Skeletal muscle tissue (tissue), 4 donors: ENCODE data around the gene PSMD6. TPM values are rescaled to one million over a fixed set of nuclear protein-coding genes. Genes with fewer than 3 reads are reported as not detected.

ENCODE experiments used
- H3K27ac ChIP-seq: one replicate; pipeline ENCODE4 v1.7.0; 2013; ENCODE audit warnings: mild to moderate bottlenecking, low read depth, low read length, inconsistent platforms
- H3K27me3 ChIP-seq, 3 donors: one replicate each; pipeline ENCODE4 v1.7.0; 2013; ENCODE audit warnings: low read length in 3 of 3; ENCODE audit not compliant: control insufficient read depth in 3 of 3, insufficient read depth in 3 of 3
- H3K36me3 ChIP-seq, 3 donors: one replicate each; pipeline ENCODE4 v1.7.0; 2013; ENCODE audit warnings: low read length in 3 of 3; ENCODE audit not compliant: control insufficient read depth in 3 of 3, insufficient read depth in 3 of 3
- H3K4me1 ChIP-seq, 3 donors: one replicate each; pipeline ENCODE4 v1.7.0; 2013; ENCODE audit warnings: low read length in 3 of 3, mild to moderate bottlenecking in 3 of 3; ENCODE audit not compliant: control insufficient read depth in 3 of 3, insufficient read depth in 3 of 3
- H3K4me3 ChIP-seq, 3 donors: one replicate each; pipeline ENCODE4 v1.7.0; 2013; ENCODE audit warnings: low read length in 3 of 3
- H3K9ac ChIP-seq, 3 donors: one replicate each; pipeline ENCODE4 v1.7.0; 2013; ENCODE audit warnings: low read length in 3 of 3, mild to moderate bottlenecking in 3 of 3, moderate library complexity in 2 of 3, low read depth in 1 of 3
- H3K9me3 ChIP-seq, 3 donors: one replicate each; pipeline ENCODE4 v1.7.0; 2013; ENCODE audit warnings: low read length in 3 of 3; ENCODE audit not compliant: control insufficient read depth in 3 of 3
- total RNA-seq: library from RNA; depleted of rRNA; stranded (reverse); fragments of >200 nt; gene quantifications from one replicate; pipeline ENCODE4 v1.2.3, GENCODE V29; 2014
- donor health status: Osteomylitis.

Gene PSMD6
- total RNA-seq, 1 donor from 2014 or later, result 70.5 TPM

DNA sequence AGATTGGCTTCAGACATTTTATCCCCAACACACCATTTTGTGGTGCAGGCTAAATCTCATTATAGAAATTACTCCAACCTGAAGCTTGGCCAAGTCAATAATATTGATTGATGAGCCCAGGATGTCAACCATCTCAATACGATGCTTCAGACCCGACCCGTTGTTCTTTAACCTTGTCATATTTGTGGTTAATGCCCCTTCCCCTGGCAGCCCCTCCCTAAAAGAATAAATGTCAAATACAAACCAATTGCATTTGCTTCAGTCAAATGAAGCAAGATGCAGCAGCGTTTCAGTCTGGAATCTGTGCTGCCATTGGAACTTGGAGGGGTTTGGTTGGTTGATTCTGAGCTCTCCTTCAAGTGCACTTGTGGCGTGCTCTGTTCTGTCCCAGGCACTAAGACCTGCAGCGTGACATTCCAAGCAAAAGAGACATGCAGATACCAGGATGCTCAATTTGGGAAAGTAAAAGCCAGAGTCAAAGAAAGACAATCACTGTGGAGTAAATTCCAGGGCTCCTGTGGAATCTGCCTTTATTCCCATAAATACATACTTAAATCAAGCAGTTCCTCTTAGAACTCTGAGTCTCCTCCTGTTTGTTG, 23.8 kb upstream of the PSMD6 start:
- H3K9ac ChIP-seq, result no peak overlapping the region
- no peak overlapping the region for H3K27ac ChIP-seq
- no peaks in the 10 kb centered on the region for H3K36me3 ChIP-seq
- no peaks in the 10 kb centered on the region for H3K4me1 ChIP-seq
- H3K9me3 ChIP-seq, result no peaks in the 10 kb centered on the region
- H3K27me3 ChIP-seq, result no peaks in the 10 kb centered on the region
- no peak overlapping the region for H3K4me3 ChIP-seq

DNA sequence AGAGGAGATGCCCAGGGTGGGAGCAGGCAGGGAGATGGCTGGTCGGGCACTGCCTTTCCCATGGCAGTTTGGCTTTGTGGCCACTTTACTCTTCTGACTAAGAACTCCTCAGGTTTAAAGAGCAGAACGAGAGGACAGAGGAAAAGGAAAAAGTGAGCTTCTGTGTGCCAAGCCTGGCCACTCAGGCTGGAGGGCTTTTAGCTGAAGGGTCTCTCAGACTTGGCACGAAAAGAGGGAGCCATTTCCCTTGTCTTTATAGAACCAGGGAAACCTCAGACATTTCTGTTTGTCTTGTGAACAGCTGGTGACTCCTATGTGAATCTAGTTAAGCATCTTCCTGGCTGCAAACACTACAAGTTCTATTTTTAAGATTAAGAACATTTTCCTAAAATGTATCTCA, 23.3 kb upstream of the PSMD6 start:
- Histone ChIP-seq H3K9me3 (no peaks in the 10 kb centered on the region), H3K36me3 (no peaks in the 10 kb centered on the region), H3K27ac (no peak overlapping the region), H3K4me1 (no peaks in the 10 kb centered on the region), H3K9ac (no peak overlapping the region), H3K4me3 (no peak overlapping the region), H3K27me3 (no peaks in the 10 kb centered on the region)

DNA sequence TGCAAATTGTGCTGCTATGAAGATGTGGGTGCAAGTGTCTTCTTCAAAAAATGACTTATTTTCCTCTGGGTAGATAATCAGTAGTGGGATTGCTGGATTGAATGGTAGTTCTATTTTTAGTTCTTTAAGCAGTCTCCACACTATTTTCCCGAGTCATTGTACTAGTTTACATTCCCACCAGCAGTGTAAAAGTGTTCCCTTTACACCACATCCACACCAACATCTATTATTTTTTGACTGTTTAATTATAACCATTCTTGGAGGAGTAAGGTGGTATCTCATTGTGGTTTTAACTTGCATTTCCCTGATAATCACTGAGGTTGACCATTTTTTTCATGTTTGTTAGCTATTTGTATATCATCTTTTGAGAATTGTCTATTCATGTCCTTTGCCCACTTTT, 19.7 kb upstream of the PSMD6 start:
- Histone ChIP-seq H3K27me3 (no peaks in the 10 kb centered on the region), H3K4me1 (no peaks in the 10 kb centered on the region), H3K9ac (no peak overlapping the region), H3K4me3 (no peak overlapping the region), H3K9me3 (no peaks in the 10 kb centered on the region), H3K36me3 (no peaks in the 10 kb centered on the region), H3K27ac (no peak overlapping the region)

DNA sequence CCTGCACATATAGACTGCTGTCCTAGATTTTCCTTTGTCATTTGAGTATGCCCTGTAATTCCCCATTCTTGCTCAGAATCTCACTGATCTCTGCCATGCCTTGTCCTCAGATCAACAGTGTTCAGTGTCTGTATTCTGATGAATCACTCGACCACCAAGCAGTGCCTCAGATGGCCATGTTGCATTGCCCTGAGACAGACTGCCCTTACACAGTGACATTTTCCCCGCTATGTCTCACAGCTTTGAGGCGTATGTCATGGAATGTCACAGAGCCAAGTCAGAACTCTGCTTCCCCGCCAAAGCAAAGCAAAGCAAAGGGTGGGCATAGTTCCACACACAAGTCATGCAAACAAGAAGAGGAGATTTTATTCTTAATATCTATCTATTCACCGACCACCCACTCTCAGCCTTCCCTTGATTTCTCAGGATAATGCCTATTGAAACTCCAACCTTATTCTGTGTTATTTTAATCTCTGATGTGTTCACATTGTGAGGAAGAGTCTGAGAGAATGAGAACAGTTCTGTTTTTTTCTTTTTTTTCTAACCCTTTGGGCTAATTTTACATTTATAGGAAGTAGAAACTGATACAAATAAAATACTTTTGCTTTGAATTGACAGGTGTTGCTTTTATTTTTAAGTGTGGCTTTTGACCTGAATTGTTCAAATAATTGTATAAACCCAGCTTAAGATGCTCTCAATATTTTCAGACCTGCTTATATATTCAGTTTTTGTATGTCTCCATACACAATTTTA, 16.9 kb upstream of the PSMD6 start:
- Histone ChIP-seq H3K4me3 (no peak overlapping the region), H3K9me3 (no peaks in the 10 kb centered on the region)

DNA sequence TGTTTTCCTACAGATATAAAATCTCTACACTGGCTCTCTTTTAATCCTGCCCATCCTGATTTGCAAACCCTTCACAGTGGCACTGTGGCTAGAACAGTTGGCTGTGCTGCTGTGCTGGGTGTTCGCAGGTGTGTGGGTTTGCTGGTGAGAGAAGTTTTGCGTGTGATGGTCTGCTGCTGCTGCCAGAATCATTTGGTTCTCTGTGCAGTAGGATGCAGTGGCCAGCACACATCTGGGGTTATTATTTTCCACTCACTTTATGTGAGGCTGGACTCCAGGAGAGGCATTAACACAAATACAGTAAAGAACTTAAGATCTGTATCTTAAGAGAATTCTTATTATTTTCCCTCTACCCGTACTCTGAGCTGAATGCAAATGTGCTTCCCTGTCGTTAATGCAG, 16.0 kb upstream of the PSMD6 start:
- Histone ChIP-seq H3K4me1 (no peaks in the 10 kb centered on the region), H3K4me3 (no peak overlapping the region), H3K9me3 (no peaks in the 10 kb centered on the region), H3K27ac (no peak overlapping the region), H3K9ac (no peak overlapping the region), H3K27me3 (no peaks in the 10 kb centered on the region), H3K36me3 (no peaks in the 10 kb centered on the region)

More for the DNA sequence above, 16.9 kb upstream of the PSMD6 start:
- Histone ChIP-seq H3K9ac (no peak overlapping the region), H3K4me1 (no peaks in the 10 kb centered on the region), H3K36me3 (no peaks in the 10 kb centered on the region), H3K27me3 (no peaks in the 10 kb centered on the region), H3K27ac (no peak overlapping the region)

DNA sequence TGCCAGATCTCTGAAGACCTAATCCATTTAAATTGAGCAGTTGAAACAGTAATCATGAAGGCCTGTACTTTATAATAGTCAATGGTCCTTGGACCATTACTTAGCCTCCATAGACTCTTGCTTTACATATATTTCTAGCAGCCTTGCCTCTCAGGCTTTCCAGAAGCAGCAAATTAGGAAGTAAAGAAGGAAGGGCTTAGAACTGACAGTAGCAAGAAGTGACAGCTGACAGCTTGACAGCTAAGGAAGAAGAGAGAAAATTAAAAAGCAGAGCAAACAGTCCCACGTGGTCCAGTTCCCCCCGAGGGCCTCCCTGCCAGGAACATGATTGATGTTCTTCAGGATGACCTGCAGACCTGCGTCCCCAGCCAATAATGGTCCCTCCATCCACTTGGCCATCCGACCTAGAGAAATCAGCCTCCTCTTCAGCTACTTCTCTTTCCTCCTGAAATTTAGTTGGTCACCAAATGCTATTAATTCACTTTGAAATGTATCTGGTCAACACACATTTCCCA, 15.0 kb upstream of the PSMD6 start:
- Histone ChIP-seq H3K27me3 (no peaks in the 10 kb centered on the region), H3K4me1 (no peaks in the 10 kb centered on the region), H3K9ac (no peak overlapping the region), H3K36me3 (no peaks in the 10 kb centered on the region), H3K4me3 (no peak overlapping the region), H3K27ac (no peak overlapping the region), H3K9me3 (no peaks in the 10 kb centered on the region)

DNA sequence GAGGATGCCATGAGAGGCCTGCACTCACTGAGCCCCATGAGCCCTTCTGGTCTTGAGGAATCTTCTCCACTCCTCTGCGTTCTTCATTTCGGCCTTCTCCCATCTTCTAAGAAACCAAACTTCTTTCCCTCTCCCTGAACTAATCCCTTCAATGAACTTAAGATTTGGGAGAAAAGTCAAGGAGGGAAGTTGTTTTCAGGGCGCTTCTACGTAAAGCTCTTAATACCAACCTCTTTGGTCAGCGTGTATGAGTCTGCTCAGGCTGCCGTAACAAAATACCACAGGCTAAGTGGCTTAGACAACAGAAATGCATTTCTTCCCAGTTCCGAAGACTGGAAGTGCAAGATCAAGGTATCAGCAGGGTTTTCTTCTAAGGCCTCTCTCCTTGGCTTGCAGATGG, 13.8 kb upstream of the PSMD6 start:
- Histone ChIP-seq H3K27me3 (no peaks in the 10 kb centered on the region), H3K4me1 (no peaks in the 10 kb centered on the region), H3K9ac (no peak overlapping the region), H3K36me3 (no peaks in the 10 kb centered on the region), H3K4me3 (no peak overlapping the region), H3K9me3 (no peaks in the 10 kb centered on the region), H3K27ac (no peak overlapping the region)

DNA sequence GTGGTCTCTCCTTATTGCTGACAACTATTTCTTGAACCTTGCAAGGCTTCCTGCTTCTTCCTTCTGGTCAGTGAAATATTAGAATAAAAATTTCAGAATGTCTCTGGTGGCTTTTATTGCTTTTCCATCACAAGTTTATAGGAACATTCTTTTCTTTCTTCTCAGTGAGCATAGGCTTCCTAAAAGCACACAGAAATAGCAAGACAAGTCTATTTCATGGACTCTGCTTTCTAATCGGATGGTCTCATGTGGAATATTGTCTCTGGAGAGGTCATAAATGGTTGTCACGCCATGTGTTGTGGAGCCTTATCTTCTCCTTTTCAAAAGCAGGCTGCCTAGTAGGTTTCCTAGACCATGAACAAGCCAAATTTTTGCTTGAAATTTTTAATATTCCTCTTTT, 9.8 kb upstream of the PSMD6 start:
- H3K9me3 ChIP-seq, result no peaks in the 10 kb centered on the region
- peaks cover 0 to 5% (median 0%) of the 10 kb centered on the region in 3 donors for H3K27me3 ChIP-seq
- no peaks in the 10 kb centered on the region for H3K36me3 ChIP-seq
- H3K9ac ChIP-seq, result no peak overlapping the region
- H3K27ac ChIP-seq, result no peak overlapping the region
- no peak overlapping the region for H3K4me3 ChIP-seq
- H3K4me1 ChIP-seq, result peaks cover 0 to 5% (median 4%) of the 10 kb centered on the region in 3 donors

DNA sequence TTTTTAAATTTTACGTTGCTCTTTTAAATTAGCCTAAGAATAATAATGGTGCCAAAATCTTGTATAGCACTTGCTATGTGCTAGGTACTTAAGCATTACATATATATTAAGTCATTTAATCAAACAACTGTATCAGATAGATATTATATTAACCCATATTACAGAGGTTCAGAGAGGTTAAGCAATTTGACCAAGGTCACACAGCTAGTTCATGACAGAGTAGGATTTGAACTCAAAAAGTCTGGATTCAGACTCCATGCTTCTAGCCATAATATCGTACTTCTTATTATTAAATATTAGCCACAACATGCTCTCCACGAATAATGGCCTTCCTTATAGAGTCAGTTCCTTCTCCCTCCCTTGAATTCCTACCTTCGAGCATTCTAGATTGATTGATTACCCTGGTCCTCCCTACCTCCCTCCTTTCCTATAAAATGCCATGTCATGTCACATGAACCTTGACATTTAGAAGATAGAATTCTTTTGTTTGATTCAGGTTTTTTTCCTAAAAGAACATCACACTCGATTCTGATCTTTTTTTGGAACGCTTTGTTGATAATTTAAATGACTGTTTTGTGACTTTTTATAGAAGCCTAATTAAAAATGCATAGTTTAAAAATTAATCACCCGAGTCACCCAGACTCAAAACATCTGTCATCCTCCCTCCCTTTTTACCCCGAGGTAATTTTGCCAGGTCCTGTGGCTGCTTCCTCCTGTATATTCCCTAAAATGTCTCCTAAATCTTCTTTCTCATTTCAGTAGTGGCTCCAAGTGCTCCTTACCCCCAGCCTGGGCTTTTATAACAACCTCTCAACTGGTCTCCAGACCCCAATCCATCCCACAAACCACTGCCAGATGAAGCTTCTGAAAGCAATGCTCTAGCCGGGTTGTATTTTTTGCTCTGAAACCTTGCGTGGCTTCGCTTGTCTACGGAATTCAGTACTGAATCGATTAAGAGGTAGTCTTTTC, 8.5 kb upstream of the PSMD6 start:
- Histone ChIP-seq H3K27ac (no peak overlapping the region), H3K4me3 (no peak overlapping the region), H3K27me3 (peaks cover 0 to 5% (median 0%) of the 10 kb centered on the region in 3 donors), H3K9ac (no peak overlapping the region), H3K36me3 (no peaks in the 10 kb centered on the region), H3K9me3 (no peaks in the 10 kb centered on the region), H3K4me1 (peaks cover 0 to 5% (median 4%) of the 10 kb centered on the region in 3 donors)
